ENCODE results near the gene PRSS27. TPM values are rescaled to one million over a fixed set of nuclear protein-coding genes. Genes with fewer than 3 reads are reported as not detected.

PRSS27 gene
- total and polyA plus RNA-seq, 2 of the 4 experiments (the other 2 are of a cell fraction), result under 0.01 to 0.58 TPM

GRCh38 chr16:2765462-2766404 is 45.7 kb upstream of the PRSS27 start:
- no peak for ATAC-seq (ENCODE audit: low read depth)
- no peak overlapping the region for H3K27ac ChIP-seq (ENCODE audit: insufficient read depth, low read length)
- peaks cover 95% of the 10 kb centered on the region for H3K36me3 ChIP-seq (ENCODE audit: control insufficient read depth, insufficient read depth, low read length)
- TF ChIP-seq, protein P1, sequence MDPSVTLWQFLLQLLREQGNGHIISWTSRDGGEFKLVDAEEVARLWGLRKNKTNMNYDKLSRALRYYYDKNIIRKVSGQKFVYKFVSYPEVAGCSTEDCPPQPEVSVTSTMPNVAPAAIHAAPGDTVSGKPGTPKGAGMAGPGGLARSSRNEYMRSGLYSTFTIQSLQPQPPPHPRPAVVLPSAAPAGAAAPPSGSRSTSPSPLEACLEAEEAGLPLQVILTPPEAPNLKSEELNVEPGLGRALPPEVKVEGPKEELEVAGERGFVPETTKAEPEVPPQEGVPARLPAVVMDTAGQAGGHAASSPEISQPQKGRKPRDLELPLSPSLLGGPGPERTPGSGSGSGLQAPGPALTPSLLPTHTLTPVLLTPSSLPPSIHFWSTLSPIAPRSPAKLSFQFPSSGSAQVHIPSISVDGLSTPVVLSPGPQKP (IDR thresholded peaks at IDR 0.05; ENCODE audit: borderline replicate concordance, low read depth, low read length), result no peak
- TF ChIP-seq, protein P2, sequence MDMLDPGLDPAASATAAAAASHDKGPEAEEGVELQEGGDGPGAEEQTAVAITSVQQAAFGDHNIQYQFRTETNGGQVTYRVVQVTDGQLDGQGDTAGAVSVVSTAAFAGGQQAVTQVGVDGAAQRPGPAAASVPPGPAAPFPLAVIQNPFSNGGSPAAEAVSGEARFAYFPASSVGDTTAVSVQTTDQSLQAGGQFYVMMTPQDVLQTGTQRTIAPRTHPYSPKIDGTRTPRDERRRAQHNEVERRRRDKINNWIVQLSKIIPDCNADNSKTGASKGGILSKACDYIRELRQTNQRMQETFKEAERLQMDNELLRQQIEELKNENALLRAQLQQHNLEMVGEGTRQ (IDR thresholded peaks at IDR 0.05; ENCODE audit: low read depth, low read length), result no peak
- TF ChIP-seq MXI1 (IDR thresholded peaks at IDR 0.05; ENCODE audit: borderline replicate concordance, low read depth, low read length), result no peak
- no peak for TF ChIP-seq MAZ (IDR thresholded peaks at IDR 0.05; ENCODE audit: borderline replicate concordance, low read depth, low read length)
- no peak for TF ChIP-seq RAD21 (IDR thresholded peaks at IDR 0.05; ENCODE audit: low read length)
- TF ChIP-seq RFX5 (IDR thresholded peaks at IDR 0.05; ENCODE audit: low read depth, low read length), result no peak
- no peak for TF ChIP-seq MAFK (IDR thresholded peaks at IDR 0.05; ENCODE audit: low read depth, low read length)
- TF ChIP-seq CEBPB (IDR thresholded peaks at IDR 0.05; ENCODE audit: low read depth, low read length), result no peak
- TF ChIP-seq POLR2A (IDR thresholded peaks at IDR 0.05; ENCODE audit: low read depth, low read length), result no peak; the same call in 1 of the 2 replicates
- TF ChIP-seq, protein P3, sequence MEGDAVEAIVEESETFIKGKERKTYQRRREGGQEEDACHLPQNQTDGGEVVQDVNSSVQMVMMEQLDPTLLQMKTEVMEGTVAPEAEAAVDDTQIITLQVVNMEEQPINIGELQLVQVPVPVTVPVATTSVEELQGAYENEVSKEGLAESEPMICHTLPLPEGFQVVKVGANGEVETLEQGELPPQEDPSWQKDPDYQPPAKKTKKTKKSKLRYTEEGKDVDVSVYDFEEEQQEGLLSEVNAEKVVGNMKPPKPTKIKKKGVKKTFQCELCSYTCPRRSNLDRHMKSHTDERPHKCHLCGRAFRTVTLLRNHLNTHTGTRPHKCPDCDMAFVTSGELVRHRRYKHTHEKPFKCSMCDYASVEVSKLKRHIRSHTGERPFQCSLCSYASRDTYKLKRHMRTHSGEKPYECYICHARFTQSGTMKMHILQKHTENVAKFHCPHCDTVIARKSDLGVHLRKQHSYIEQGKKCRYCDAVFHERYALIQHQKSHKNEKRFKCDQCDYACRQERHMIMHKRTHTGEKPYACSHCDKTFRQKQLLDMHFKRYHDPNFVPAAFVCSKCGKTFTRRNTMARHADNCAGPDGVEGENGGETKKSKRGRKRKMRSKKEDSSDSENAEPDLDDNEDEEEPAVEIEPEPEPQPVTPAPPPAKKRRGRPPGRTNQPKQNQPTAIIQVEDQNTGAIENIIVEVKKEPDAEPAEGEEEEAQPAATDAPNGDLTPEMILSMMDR (conservative IDR thresholded peaks at IDR 0.05; ENCODE audit: low read depth, low read length), result no peak
- no peak for TF ChIP-seq SMC3 (IDR thresholded peaks at IDR 0.05; ENCODE audit: low read depth, low read length)
- TF ChIP-seq NFE2L2 (IDR thresholded peaks at IDR 0.05; ENCODE audit: low read depth, low read length), result no peak
- TF ChIP-seq FOS (IDR thresholded peaks at IDR 0.05; ENCODE audit: low read depth, low read length), result no peak
- TF ChIP-seq CHD1 (IDR thresholded peaks at IDR 0.05; ENCODE audit: low read depth, low read length), result no peak
- no peak for TF ChIP-seq BHLHE40 (IDR thresholded peaks at IDR 0.05; ENCODE audit: low read depth, low read length)

More at GRCh38 chr16:2765462-2766404, 45.7 kb upstream of the PRSS27 start:
- BruUV-seq (replicated peaks), result no TSS peak
- Histone ChIP-seq H2AFZ (replicated peaks; ENCODE audit: low read length, poor library complexity) (no peak overlapping the region), H3K79me1 (ENCODE audit: low read depth in 1 of 2, low read length in 2 of 2) (peaks cover 46 to 92% of the 10 kb centered on the region in 2 experiments), H3K27me3 (ENCODE audit: control insufficient read depth, insufficient read depth, low read length) (no peaks in the 10 kb centered on the region), H2BK20ac (ENCODE audit: low read depth, low read length) (no peak overlapping the region), H3K4ac (ENCODE audit: low read depth, low read length) (no peak overlapping the region), H3K4me2 (ENCODE audit: low read depth, low read length) (no peak overlapping the region), H4K5ac (ENCODE audit: low read depth, low read length) (no peak overlapping the region), H2BK120ac (ENCODE audit: low read depth, low read length) (no peak overlapping the region), H3K18ac (ENCODE audit: low read depth, low read length) (no peak overlapping the region), H3K23ac (ENCODE audit: low read depth, low read length) (no peak overlapping the region), H3K4me1 (ENCODE audit: control insufficient read depth, insufficient read depth, low read length) (no peaks in the 10 kb centered on the region), H4K20me1 (ENCODE audit: insufficient read depth, low read length) (peaks cover 85% of the 10 kb centered on the region), H4K8ac (ENCODE audit: low read depth in 2 of 2, low read length in 2 of 2) (no peak overlapping the region), H2AK5ac (ENCODE audit: low read depth, low read length) (no peak overlapping the region), H2AK9ac (replicated peaks; ENCODE audit: low read depth, low read length, poor library complexity) (no peak overlapping the region), H2BK15ac (ENCODE audit: low read depth, low read length) (no peak overlapping the region), H3K9me1 (ENCODE audit: insufficient read depth, low read length) (no peaks in the 10 kb centered on the region), H3K9me3 (ENCODE audit: control insufficient read depth, insufficient read depth, low read length) (no peaks in the 10 kb centered on the region; the same call in 1 of the 2 replicates), H4K91ac (ENCODE audit: insufficient read depth, low read depth, low read length) (no peak overlapping the region), H3K56ac (ENCODE audit: extremely low read depth, insufficient read depth, low read length) (no peak overlapping the region), H3K4me3 (ENCODE audit: insufficient read depth, low read depth, low read length) (no peak overlapping the region), H3K14ac (replicated peaks; ENCODE audit: low read depth, low read length) (no peak overlapping the region), H3K9ac (ENCODE audit: low read depth, low read length) (no peak overlapping the region), H2BK5ac (ENCODE audit: low read depth, low read length, poor library complexity, severe bottlenecking) (no peak overlapping the region)
- ChIA-PET CTCF (no interaction called here), POLR2A (ENCODE audit: unreplicated experiment) (no interaction called here)
- dilution Hi-C loops (cut with HindIII; ENCODE audit: low sequenced_read_pairs, unreplicated experiment), result no loop called here
- in situ Hi-C loops (cut with MboI; ENCODE audit: low sequenced_read_pairs), result no loop called here
- intact Hi-C loops (cut with micrococcal nuclease), result no loop called here
- 98% methylated on average over 45 of the region's 73 CpGs; no CpG with 5 or more reads in 1 of the 2 experiments for WGBS, 2 experiments (ENCODE audit: extremely low coverage in 2 of 2, insufficient read length in 1 of 2)
- no peak for DNase-seq
